Measurements from ENCODE around the gene SLC35D1. TPM values are rescaled to one million over a fixed set of nuclear protein-coding genes. Genes with fewer than 3 reads are reported as not detected.

The SLC35D1 gene
- total and polyA plus RNA-seq, 2 of the 13 experiments (the other 11 are each of a cell fraction or from before 2014, with no cell fraction given) = 12.4 to 41.5 TPM

GRCh38 chr1:67040405-67040804 lies 13.5 kb downstream of the SLC35D1 start:
- Histone ChIP-seq H3K4me3 (replicated peaks in 1 of 3; ENCODE audit: insufficient read depth in 1 of 3, low read depth in 2 of 3, low read length in 3 of 3) (no peak overlapping the region), H4K20me1 (ENCODE audit: insufficient read depth, low read length) (no peaks in the 10 kb centered on the region), H3K27me3 (ENCODE audit: control insufficient read depth in 1 of 2, insufficient read depth in 2 of 2, low read length in 2 of 2) (no peaks in the 10 kb centered on the region), H3K79me2 (ENCODE audit: insufficient read depth, low read length) (no peaks in the 10 kb centered on the region), H3K9me3 (ENCODE audit: low read length) (no peaks in the 10 kb centered on the region), H3K4me2 (ENCODE audit: low read depth, low read length) (no peak overlapping the region), H3K9ac (ENCODE audit: insufficient read depth, low read depth, low read length) (no peak overlapping the region), H3K36me3 (replicated peaks in 1 of 2; ENCODE audit: control insufficient read depth in 1 of 2, insufficient read depth in 2 of 2, low read length in 2 of 2) (peaks cover 14 to 73% of the 10 kb centered on the region in 2 experiments), H2AFZ (ENCODE audit: low read length) (no peak overlapping the region), H3K27ac (ENCODE audit: extremely low read length, insufficient read depth, low read length) (no peak overlapping the region), H3K4me1 (ENCODE audit: insufficient read depth, low read length) (no peaks in the 10 kb centered on the region)
- WGBS (ENCODE audit: low lambda C conversion rate) = 95% methylated on average over 1 of the region's 1 CpG
- no peak for TF ChIP-seq PAXIP1 (CRISPR knock-in tag; conservative IDR thresholded peaks at IDR 0.05)
- TF ChIP-seq ZNF460 (CRISPR knock-in tag; IDR thresholded peaks at IDR 0.05; ENCODE audit: borderline replicate concordance) = no peak
- no peak for TF ChIP-seq ZNF737 (CRISPR knock-in tag; IDR thresholded peaks at IDR 0.05; ENCODE audit: borderline replicate concordance)
- no peak for TF ChIP-seq ZNF234 (CRISPR knock-in tag; conservative IDR thresholded peaks at IDR 0.05)
- TF ChIP-seq THAP9 (CRISPR knock-in tag; IDR thresholded peaks at IDR 0.05; ENCODE audit: borderline replicate concordance) = no peak
- TF ChIP-seq MXD4 (CRISPR knock-in tag; IDR thresholded peaks at IDR 0.05) = no peak
- no peak for TF ChIP-seq ZNF567 (CRISPR knock-in tag; IDR thresholded peaks at IDR 0.05; ENCODE audit: borderline replicate concordance)
- no peak for TF ChIP-seq ZNF496 (CRISPR knock-in tag; IDR thresholded peaks at IDR 0.05; ENCODE audit: insufficient replicate concordance)
- no peak for TF ChIP-seq ZNF317 (CRISPR knock-in tag; IDR thresholded peaks at IDR 0.05)
- no peak for TF ChIP-seq ZUFSP (CRISPR knock-in tag; IDR thresholded peaks at IDR 0.05; ENCODE audit: borderline replicate concordance)
- no peak for TF ChIP-seq ELK4 (CRISPR knock-in tag; IDR thresholded peaks at IDR 0.05; ENCODE audit: borderline replicate concordance)
- TF ChIP-seq MYC (CRISPR knock-in tag; IDR thresholded peaks at IDR 0.05; ENCODE audit: borderline replicate concordance) = no peak
- TF ChIP-seq ZNF451 (CRISPR knock-in tag; IDR thresholded peaks at IDR 0.05) = no peak
- TF ChIP-seq ZNF225 (CRISPR knock-in tag; IDR thresholded peaks at IDR 0.05) = no peak
- TF ChIP-seq NRL (CRISPR knock-in tag; IDR thresholded peaks at IDR 0.05; ENCODE audit: borderline replicate concordance) = no peak
- TF ChIP-seq GATA4 (IDR thresholded peaks at IDR 0.05; ENCODE audit: borderline replicate concordance, low read depth) = no peak
- BruUV-seq (replicated peaks) = no TSS peak
- ChIA-PET CTCF (ENCODE audit: low intra/inter-chr PET ratio, low total read pairs) (no interaction called here), POLR2A (no interaction called here)
- no peak for DNase-seq (ENCODE audit: low spot score)
- FAIRE-seq = no peak
- intact Hi-C loops (cut with micrococcal nuclease; ENCODE audit: unreplicated experiment) = no loop called here
- in situ Hi-C loops (cut with HindIII; ENCODE audit: extremely low pct_ligation_motif_present, low pct_unique_long_range_greater_than_20kb) = no loop called here
- no peak for ATAC-seq
